KOPT-K1 (cell line): Measurements from ENCODE around the gene NRP1.

ENCODE experiments used
- H3K27ac ChIP-seq: fragments of 200-600 bp; sonication (generic); 2 replicates; pipeline ENCODE4 v1.5.1; 2016; ENCODE audit warnings: antibody characterized with exemption, mild to moderate bottlenecking, low read depth, low read length; ENCODE audit not compliant: poor library complexity, severe bottlenecking
- H3K36me3 ChIP-seq: fragments of 200-600 bp; sonication (generic); 2 replicates; pipeline ENCODE4 v1.5.1; 2017; ENCODE audit warnings: antibody characterized with exemption, mild to moderate bottlenecking, low read length, moderate library complexity; ENCODE audit not compliant: insufficient read depth
- H3K9me3 ChIP-seq: fragments of 200-600 bp; sonication (generic); 2 replicates; pipeline ENCODE4 v1.5.1; 2017; ENCODE audit warnings: antibody characterized with exemption, low read length, mild to moderate bottlenecking; ENCODE audit not compliant: insufficient read depth, poor library complexity, severe bottlenecking

Gene NRP1

GRCh38 chr10:33298893-33299292, 35.6 kb downstream of the NRP1 start:
- Histone ChIP-seq H3K9me3 (no peaks in the 10 kb centered on the region), H3K36me3 (no peaks in the 10 kb centered on the region), H3K27ac (no peak overlapping the region)

- no peak overlapping the region for H3K27ac ChIP-seq
- H3K36me3 ChIP-seq, result no peaks in the 10 kb centered on the region
- H3K9me3 ChIP-seq, result no peaks in the 10 kb centered on the region
Measured at GRCh38 chr10:33298110-33298509, 36.4 kb downstream of the NRP1 start.

GRCh38 chr10:33295851-33296250, 38.6 kb downstream of the NRP1 start:
- no peaks in the 10 kb centered on the region for H3K36me3 ChIP-seq
- no peak overlapping the region for H3K27ac ChIP-seq
- no peaks in the 10 kb centered on the region for H3K9me3 ChIP-seq

DNA sequence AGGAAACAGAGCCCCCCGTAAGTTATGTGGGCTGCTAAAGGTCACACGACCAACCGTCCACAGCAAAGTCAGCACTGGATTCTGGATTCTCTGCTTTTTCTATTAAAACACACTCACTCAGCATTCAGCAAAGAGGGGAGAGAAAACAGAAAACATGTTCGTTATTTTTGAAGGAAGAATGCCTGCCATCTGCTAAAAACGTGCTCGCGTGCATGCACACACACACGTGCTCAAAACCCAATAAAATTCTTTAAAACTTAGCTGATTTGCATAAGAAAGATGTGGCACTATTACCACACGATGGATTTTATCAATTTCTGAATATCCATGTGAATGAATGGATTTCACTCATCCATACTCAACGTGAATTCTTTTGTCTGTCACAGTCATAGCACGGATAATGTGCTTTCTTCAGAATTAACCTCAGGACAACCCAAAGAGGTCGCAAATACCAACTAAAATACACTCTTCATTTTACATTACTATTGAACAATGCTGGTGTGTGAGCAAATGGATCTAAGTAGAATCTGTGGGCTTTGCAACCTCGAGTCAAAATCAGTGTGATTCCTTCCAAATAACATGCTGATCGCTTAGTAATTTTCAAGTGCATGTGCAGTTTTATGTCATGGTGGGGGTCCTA, 40.8 kb downstream of the NRP1 start:
- no peak overlapping the region for H3K27ac ChIP-seq
- no peaks in the 10 kb centered on the region for H3K9me3 ChIP-seq
- H3K36me3 ChIP-seq, result no peaks in the 10 kb centered on the region

DNA sequence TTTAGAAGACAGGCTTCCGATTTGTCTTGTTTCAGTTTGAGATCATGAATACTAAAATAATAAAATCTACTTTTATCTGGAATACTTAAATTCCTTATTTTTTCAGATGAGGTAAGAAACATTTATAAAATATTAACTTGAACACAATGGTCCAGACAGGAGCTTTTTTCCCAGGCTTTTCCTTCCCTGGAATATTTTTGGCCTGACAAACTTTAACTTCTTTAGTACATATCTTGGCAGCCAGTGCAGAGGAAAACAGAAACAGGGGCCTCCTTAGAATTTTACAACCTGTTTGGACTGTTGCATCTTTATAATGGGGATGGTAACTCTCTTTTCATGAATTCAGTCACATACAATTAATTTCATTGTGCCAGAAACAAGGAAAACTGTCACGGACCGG, 41.4 kb downstream of the NRP1 start:
- Histone ChIP-seq H3K27ac (no peak overlapping the region), H3K9me3 (no peaks in the 10 kb centered on the region), H3K36me3 (no peaks in the 10 kb centered on the region)

DNA sequence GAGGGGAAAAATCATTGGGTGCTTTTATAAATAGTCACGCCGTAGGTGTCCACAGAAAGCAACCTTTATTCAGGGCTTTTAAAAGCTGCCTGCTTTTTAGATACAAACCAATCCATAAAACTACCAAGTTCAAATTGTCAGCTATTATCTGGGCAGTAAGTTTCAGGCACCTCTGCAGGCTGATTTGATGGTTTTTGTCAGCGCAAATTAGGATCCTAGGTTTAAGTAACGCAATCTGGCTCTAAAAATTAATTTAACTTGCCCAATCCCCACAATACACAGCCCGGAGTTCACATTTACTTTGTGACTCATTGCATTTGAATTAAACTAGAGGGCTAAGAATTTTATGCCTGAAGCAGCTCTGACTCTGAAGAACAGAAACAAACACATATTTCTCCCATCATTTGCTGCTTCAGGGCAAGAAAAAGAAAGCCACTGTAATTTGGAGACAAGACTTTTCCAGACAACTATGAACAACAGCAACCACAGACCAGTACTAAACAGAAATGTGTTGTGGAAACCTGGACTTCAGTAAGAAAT, 43.3 kb downstream of the NRP1 start:
- no peak overlapping the region for H3K27ac ChIP-seq
- no peaks in the 10 kb centered on the region for H3K36me3 ChIP-seq
- no peaks in the 10 kb centered on the region for H3K9me3 ChIP-seq

DNA sequence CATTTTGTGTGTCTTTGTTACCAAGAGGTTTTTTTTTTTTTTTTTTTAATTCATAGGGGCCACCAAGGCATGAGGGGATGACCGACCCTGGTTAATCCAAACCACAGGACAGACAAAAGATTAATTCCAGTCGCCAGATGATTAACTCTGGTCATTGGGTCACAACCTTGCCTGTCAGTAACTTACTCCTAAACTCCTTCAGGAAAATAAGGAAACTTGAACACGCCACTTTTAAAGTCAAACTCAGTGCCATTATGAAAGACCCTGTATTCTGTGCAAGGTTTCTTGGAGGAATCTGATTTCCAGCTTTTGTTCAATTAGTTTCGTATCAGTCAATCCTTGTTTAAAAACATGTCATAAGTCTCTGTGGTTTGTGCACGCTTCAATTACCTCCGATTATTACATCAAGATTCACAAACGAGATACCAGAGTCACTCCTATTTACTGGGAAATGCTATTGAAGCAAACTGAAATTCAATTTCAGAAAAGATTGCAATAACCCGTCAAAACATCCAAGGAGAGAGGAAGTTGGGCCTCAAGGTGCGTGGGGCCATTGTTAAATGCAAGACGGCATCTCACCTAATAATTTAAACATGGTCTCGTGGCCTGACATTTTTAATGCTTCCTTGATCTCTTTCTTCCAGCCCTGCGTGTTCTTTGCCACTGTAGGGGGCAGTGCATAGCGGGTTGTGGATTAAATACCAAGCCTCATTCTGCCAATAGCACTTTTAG, 44.0 kb downstream of the NRP1 start:
- Histone ChIP-seq H3K9me3 (no peaks in the 10 kb centered on the region), H3K36me3 (no peaks in the 10 kb centered on the region), H3K27ac (no peak overlapping the region)

DNA sequence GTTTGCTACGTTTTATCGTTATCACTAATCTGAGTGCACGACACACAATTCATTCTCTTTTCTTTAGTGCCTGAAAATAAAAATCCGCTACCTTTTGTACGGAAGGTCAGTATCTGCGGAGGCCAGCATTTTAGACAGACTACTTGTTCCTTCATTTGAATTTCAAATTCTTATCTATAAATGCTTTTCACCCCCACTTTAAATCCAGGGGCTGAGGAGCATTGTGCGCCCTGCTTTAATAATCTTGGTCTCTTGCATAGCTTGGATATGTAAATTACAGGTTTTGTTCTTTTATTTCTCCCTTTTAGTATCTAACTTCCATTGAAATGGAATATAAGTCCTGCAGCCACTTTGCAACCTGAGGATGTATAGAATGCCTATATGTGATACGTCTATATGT, 44.7 kb downstream of the NRP1 start:
- H3K36me3 ChIP-seq, result no peaks in the 10 kb centered on the region
- H3K9me3 ChIP-seq, result no peaks in the 10 kb centered on the region
- no peak overlapping the region for H3K27ac ChIP-seq

DNA sequence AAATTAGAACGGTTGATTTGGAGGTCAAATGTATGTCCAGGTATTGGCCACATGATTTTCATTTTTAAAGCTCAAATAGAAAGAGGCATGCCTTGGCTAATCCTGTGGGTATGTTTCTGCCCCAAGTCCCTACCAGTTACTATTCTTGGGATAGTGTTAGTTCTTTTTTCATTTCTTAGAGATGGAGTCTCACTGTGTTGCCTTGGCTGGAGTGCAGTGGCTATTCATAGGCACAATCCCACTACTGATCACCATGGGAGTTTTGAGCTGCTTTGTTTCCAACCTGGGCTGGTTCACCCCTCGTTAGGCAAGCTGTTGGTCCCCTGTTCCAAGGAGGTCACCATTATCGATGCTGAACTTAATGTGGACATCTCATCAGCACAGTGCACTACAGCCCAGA, 46.3 kb downstream of the NRP1 start:
- no peaks in the 10 kb centered on the region for H3K9me3 ChIP-seq
- no peaks in the 10 kb centered on the region for H3K36me3 ChIP-seq
- no peak overlapping the region for H3K27ac ChIP-seq

- Histone ChIP-seq H3K27ac (no peak overlapping the region), H3K9me3 (no peaks in the 10 kb centered on the region)
Measured at GRCh38 chr10:33287112-33287511, 47.4 kb downstream of the NRP1 start.

DNA sequence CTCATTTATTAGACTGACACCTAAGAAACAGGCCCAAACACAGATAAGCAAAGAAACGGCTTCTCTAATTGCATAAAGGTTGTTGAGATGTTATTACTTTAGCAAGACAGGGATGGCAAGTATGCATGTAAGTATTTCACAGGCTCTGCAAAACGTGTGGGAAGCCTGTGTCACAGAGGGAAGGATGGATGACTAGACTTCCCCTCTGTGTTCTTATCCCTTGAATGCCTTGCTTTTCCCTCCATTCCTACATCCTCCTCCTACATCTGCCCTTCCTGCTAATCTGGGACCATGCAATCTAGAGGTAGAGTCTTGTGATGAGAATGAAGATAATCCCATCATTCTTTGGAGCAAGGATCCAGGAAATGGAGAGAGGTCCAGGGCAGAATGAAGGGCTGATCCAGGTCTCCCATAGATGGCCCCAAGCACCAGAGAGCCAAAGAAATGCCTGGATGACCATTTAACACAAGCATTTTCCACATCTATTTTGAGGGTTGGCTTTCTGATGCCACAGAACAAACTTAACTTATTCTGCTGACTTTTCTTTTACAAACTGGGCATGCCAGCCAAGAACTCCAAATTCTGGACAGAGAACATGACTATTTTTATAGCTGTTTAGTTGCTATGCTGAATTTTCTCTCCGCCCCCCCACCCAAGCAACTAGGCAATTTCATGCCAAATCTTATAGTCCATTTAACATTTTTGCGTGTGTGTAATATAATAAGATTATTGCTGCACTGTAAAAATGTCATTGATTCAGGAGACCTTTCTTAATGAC, 48.1 kb downstream of the NRP1 start:
- H3K27ac ChIP-seq, result no peak overlapping the region
- H3K9me3 ChIP-seq, result no peaks in the 10 kb centered on the region
- no peaks in the 10 kb centered on the region for H3K36me3 ChIP-seq

More at GRCh38 chr10:33287112-33287511, 47.4 kb downstream of the NRP1 start:
- no peaks in the 10 kb centered on the region for H3K36me3 ChIP-seq

DNA sequence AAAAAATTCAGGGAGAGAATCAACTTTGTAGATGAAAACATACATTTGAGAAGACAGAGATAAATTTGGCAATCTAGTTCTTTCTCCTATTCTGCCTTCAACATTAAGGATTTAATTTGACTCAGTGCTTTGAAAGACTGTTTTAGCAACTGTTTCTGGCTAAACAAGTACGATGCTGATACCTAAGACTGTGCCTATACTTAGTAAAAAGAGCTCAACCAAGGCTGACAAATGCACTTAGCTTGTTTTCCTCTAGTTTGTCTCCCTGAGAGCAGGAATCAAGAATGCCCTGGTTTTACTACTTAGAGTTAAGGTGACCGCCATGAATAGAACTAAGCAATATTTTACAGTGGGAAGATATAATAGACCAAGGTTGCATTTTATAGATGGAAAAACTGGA, 49.5 kb downstream of the NRP1 start:
- Histone ChIP-seq H3K27ac (no peak overlapping the region), H3K36me3 (no peaks in the 10 kb centered on the region), H3K9me3 (no peaks in the 10 kb centered on the region)

- no peaks in the 10 kb centered on the region for H3K36me3 ChIP-seq
- H3K9me3 ChIP-seq, result no peaks in the 10 kb centered on the region
- H3K27ac ChIP-seq, result no peak overlapping the region
Measured at GRCh38 chr10:33279811-33280602, 54.5 kb downstream of the NRP1 start.

- no peaks in the 10 kb centered on the region for H3K9me3 ChIP-seq
- H3K36me3 ChIP-seq, result no peaks in the 10 kb centered on the region
- H3K27ac ChIP-seq, result no peak overlapping the region
Measured at GRCh38 chr10:33279276-33279675, 55.2 kb downstream of the NRP1 start.

DNA sequence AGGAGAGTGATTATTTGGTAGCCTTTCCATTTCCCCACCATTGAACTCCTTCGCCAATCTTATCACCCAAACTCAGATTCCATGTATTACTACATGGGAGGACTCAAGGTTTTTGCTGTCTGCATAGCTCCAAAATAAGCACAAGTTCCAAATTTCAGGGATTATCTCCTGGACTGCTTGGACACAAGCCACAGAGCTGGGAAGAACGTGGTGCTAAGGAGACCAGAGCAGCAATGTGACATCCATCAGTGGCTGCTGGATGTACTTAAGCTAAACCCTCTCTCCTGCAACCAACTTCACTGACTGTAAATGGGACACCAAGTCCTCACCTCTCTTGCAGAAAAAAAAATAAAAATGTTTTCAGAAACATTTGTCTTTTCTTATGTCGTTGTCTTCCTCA, 56.3 kb downstream of the NRP1 start:
- Histone ChIP-seq H3K9me3 (no peaks in the 10 kb centered on the region), H3K27ac (no peak overlapping the region), H3K36me3 (no peaks in the 10 kb centered on the region)
